ENCODE measurements around the gene SRGAP1. TPM values are rescaled to one million over a fixed set of nuclear protein-coding genes. Genes with fewer than 3 reads are reported as not detected.

SRGAP1 gene
- total and polyA plus RNA-seq, 9 donors: 2.8 to 17.9 (median 8.6) TPM

DNA sequence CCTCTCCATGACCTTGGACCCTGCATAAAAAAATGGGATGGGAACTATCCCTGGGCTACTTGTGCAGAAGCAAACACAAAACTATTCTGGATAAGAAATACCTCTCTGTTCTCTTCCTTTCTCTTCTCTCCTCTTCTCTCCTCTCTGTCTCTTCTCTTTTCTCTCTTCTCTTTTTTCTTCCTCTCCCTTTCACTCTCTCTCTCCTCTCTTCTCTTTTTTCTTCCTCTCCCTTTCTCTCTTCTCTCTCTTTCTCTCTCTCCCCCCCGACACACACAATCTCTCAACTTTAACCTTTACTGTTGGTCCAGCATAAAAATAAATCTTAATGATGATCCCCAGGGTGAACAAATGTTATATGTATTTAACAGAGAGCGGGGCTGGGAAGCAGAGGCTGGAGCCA, 141.4 kb downstream of the SRGAP1 start:
- Histone ChIP-seq H3K9me3 (no peaks in the 10 kb centered on the region), H3K4me1 (ENCODE audit: insufficient read depth) (peaks cover 3% of the 10 kb centered on the region), H3K27ac (no peak overlapping the region), H3K4me3 (no peak overlapping the region), H3K27me3 (no peaks in the 10 kb centered on the region), H3K36me3 (no peaks in the 10 kb centered on the region)
- TF ChIP-seq EP300 (IDR thresholded peaks at IDR 0.05): no peak
- TF ChIP-seq POLR2A (IDR thresholded peaks at IDR 0.05): no peak
- TF ChIP-seq CTCF (IDR thresholded peaks at IDR 0.05): no peak
- no peak for DNase-seq
- 58 to 81% (median 81%) methylated on average over 2 of the region's 2 CpGs for WGBS, 3 donors
- intact Hi-C loops (cut with DNase I): no loop called here

- no peaks in the 10 kb centered on the region for H3K9me3 ChIP-seq
- intact Hi-C loops (cut with DNase I): no loop called here
- WGBS, 3 donors: 34 to 36% (median 35%) methylated on average over 2 of the region's 2 CpGs
- no peaks in the 10 kb centered on the region for H3K27me3 ChIP-seq
- H3K36me3 ChIP-seq: no peaks in the 10 kb centered on the region
- peak in 1 of 5 donors; percentile 22 for DNase-seq
- no peaks in the 10 kb centered on the region for H3K4me1 ChIP-seq (ENCODE audit: insufficient read depth)
- TF ChIP-seq CTCF (IDR thresholded peaks at IDR 0.05) (no peak), EP300 (IDR thresholded peaks at IDR 0.05) (no peak), POLR2A (IDR thresholded peaks at IDR 0.05) (no peak)
- H3K4me3 ChIP-seq: no peak overlapping the region
- no peak overlapping the region for H3K27ac ChIP-seq
These were observed 144.9 kb downstream of the SRGAP1 start for GRCh38 chr12:63989301-63989845.

DNA sequence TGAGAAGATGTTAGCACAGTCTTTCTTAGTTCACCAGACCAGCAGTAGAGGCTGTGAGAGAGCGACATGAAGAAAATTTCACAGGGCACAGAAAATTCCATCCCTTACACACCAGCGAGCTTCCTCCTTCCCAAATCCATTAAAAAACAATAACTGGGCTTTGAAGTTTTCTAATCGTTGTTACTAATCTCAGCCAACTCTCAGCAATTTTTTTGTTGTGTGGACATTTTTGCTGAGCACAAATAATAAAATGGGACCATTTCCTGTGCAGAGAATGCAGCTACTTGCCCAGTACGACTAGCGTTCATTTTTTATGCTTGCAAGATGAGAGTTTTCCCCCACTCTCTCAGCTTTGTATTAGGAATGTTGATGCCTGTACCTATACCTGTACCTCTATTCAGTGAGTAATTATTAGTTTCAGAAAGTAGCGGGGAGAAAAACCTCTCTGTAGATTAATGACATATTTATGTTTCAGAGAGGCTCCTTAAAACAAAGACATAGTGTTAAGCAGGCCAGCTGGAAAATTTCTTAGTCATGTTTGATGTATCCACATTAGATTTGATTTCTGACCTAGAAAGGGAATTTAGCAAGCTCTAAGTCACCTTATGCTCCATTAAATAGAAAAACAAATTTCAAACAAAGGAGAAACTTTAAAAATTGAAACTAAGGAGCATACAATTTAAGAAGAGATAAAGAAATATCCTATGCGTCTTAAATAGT, 146.5 kb downstream of the SRGAP1 start:
- H3K27ac ChIP-seq: no peak overlapping the region
- DNase-seq: no peak
- TF ChIP-seq CTCF (IDR thresholded peaks at IDR 0.05) (no peak), EP300 (IDR thresholded peaks at IDR 0.05) (no peak), POLR2A (IDR thresholded peaks at IDR 0.05) (no peak)
- intact Hi-C loops (cut with DNase I): no loop called here
- WGBS, 3 donors: 66 to 71% (median 66%) methylated on average over 7 of the region's 7 CpGs
- H3K4me1 ChIP-seq (ENCODE audit: insufficient read depth): no peaks in the 10 kb centered on the region
- H3K27me3 ChIP-seq: no peaks in the 10 kb centered on the region
- no peaks in the 10 kb centered on the region for H3K9me3 ChIP-seq
- H3K36me3 ChIP-seq: no peaks in the 10 kb centered on the region
- H3K4me3 ChIP-seq: no peak overlapping the region

DNA sequence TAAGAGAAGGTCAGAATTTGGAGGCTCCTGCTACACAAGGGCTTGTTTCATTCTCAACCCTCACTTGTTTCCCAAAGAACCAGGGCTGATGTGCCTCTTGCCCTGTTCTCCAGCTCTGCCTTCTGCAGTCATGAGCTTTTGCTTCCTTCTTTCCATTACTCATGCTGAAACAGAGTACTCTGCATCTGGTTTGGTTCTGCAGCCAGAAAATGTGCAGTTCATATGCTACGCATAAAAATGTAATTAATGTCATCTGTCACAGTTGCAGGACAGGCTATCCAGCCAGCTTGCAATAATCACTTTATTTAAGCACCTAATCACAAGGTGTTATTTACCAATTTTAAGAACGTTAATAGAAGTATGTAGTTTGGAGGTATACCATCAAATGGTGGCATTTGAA, 150.2 kb downstream of the SRGAP1 start:
- no peak overlapping the region for H3K4me3 ChIP-seq
- intact Hi-C loops (cut with DNase I): no loop called here
- H3K4me1 ChIP-seq (ENCODE audit: insufficient read depth): no peaks in the 10 kb centered on the region
- H3K27ac ChIP-seq: no peak overlapping the region
- no peaks in the 10 kb centered on the region for H3K36me3 ChIP-seq
- H3K9me3 ChIP-seq: no peaks in the 10 kb centered on the region
- WGBS, 3 donors: 76 to 90% (median 87%) methylated on average over 2 of the region's 2 CpGs
- no peaks in the 10 kb centered on the region for H3K27me3 ChIP-seq
- DNase-seq: no peak
- TF ChIP-seq EP300 (IDR thresholded peaks at IDR 0.05): no peak
- no peak for TF ChIP-seq POLR2A (IDR thresholded peaks at IDR 0.05)
- no peak for TF ChIP-seq CTCF (IDR thresholded peaks at IDR 0.05)
